ENCODE data around the gene RAB37.

RAB37 gene

GRCh38 chr17:74713171-74713755 is 23.8 kb upstream of the RAB37 start:
- Mint-ChIP-seq H3K27ac (no peak overlapping the region), H3K4me1 (ENCODE audit: low read depth) (peaks cover 9% of the 10 kb centered on the region), H3K27me3 (peaks cover 5% of the 10 kb centered on the region), H3K4me3 (no peak overlapping the region), H3K36me3 (ENCODE audit: low read depth) (no peaks in the 10 kb centered on the region), H3K9me3 (no peaks in the 10 kb centered on the region)

GRCh38 chr17:74715144-74715543 is 21.9 kb upstream of the RAB37 start:
- Mint-ChIP-seq H3K36me3 (ENCODE audit: low read depth) (no peaks in the 10 kb centered on the region), H3K4me1 (ENCODE audit: low read depth) (peaks cover 9% of the 10 kb centered on the region), H3K27me3 (peaks cover 5% of the 10 kb centered on the region), H3K9me3 (no peaks in the 10 kb centered on the region), H3K4me3 (no peak overlapping the region), H3K27ac (no peak overlapping the region)

- Mint-ChIP-seq H3K9me3 (no peaks in the 10 kb centered on the region), H3K4me1 (ENCODE audit: low read depth) (no peaks in the 10 kb centered on the region), H3K27me3 (no peaks in the 10 kb centered on the region), H3K27ac (no peak overlapping the region), H3K36me3 (ENCODE audit: low read depth) (no peaks in the 10 kb centered on the region), H3K4me3 (no peak overlapping the region)
Observed at GRCh38 chr17:74720506-74720905, 16.6 kb upstream of the RAB37 start.

- Mint-ChIP-seq H3K36me3 (ENCODE audit: low read depth) (no peaks in the 10 kb centered on the region), H3K27me3 (no peaks in the 10 kb centered on the region), H3K9me3 (no peaks in the 10 kb centered on the region), H3K27ac (no peak overlapping the region), H3K4me1 (ENCODE audit: low read depth) (no peaks in the 10 kb centered on the region), H3K4me3 (no peak overlapping the region)
Observed at GRCh38 chr17:74722782-74723181, 14.3 kb upstream of the RAB37 start.

GRCh38 chr17:74723891-74724290 is 13.2 kb upstream of the RAB37 start:
- no peaks in the 10 kb centered on the region for H3K27me3 Mint-ChIP-seq
- H3K9me3 Mint-ChIP-seq: no peaks in the 10 kb centered on the region
- no peaks in the 10 kb centered on the region for H3K36me3 Mint-ChIP-seq (ENCODE audit: low read depth)
- H3K4me1 Mint-ChIP-seq (ENCODE audit: low read depth): no peaks in the 10 kb centered on the region
- H3K4me3 Mint-ChIP-seq: no peak overlapping the region
- no peak overlapping the region for H3K27ac Mint-ChIP-seq

- Mint-ChIP-seq H3K4me1 (ENCODE audit: low read depth) (peaks cover 3% of the 10 kb centered on the region), H3K4me3 (no peak overlapping the region)
Observed at GRCh38 chr17:74725111-74725510, 11.9 kb upstream of the RAB37 start.

GRCh38 chr17:74728033-74728701 is 8.9 kb upstream of the RAB37 start:
- Mint-ChIP-seq H3K27me3 (no peaks in the 10 kb centered on the region), H3K4me1 (ENCODE audit: low read depth) (peaks cover 18% of the 10 kb centered on the region), H3K36me3 (ENCODE audit: low read depth) (no peaks in the 10 kb centered on the region), H3K27ac (no peak overlapping the region), H3K9me3 (no peaks in the 10 kb centered on the region), H3K4me3 (no peak overlapping the region)

More at GRCh38 chr17:74725111-74725510, 11.9 kb upstream of the RAB37 start:
- H3K27me3 Mint-ChIP-seq: no peaks in the 10 kb centered on the region
- H3K9me3 Mint-ChIP-seq: no peaks in the 10 kb centered on the region
- H3K27ac Mint-ChIP-seq: no peak overlapping the region
- no peaks in the 10 kb centered on the region for H3K36me3 Mint-ChIP-seq (ENCODE audit: low read depth)

GRCh38 chr17:74728702-74729075 is 8.4 kb upstream of the RAB37 start:
- no peak overlapping the region for H3K27ac Mint-ChIP-seq
- H3K36me3 Mint-ChIP-seq (ENCODE audit: low read depth): no peaks in the 10 kb centered on the region
- H3K4me3 Mint-ChIP-seq: no peak overlapping the region
- H3K4me1 Mint-ChIP-seq (ENCODE audit: low read depth): peaks cover 18% of the 10 kb centered on the region
- H3K27me3 Mint-ChIP-seq: no peaks in the 10 kb centered on the region
- H3K9me3 Mint-ChIP-seq: no peaks in the 10 kb centered on the region

- Mint-ChIP-seq H3K9me3 (no peaks in the 10 kb centered on the region), H3K36me3 (ENCODE audit: low read depth) (no peaks in the 10 kb centered on the region), H3K4me3 (no peak overlapping the region), H3K4me1 (ENCODE audit: low read depth) (peaks cover 18% of the 10 kb centered on the region), H3K27ac (no peak overlapping the region), H3K27me3 (no peaks in the 10 kb centered on the region)
Observed at GRCh38 chr17:74729368-74729767, 7.7 kb upstream of the RAB37 start.

GRCh38 chr17:74729866-74730265 is 7.2 kb upstream of the RAB37 start:
- no peaks in the 10 kb centered on the region for H3K9me3 Mint-ChIP-seq
- peaks cover 18% of the 10 kb centered on the region for H3K4me1 Mint-ChIP-seq (ENCODE audit: low read depth)
- H3K27me3 Mint-ChIP-seq: no peaks in the 10 kb centered on the region
- no peaks in the 10 kb centered on the region for H3K36me3 Mint-ChIP-seq (ENCODE audit: low read depth)
- H3K27ac Mint-ChIP-seq: no peak overlapping the region
- H3K4me3 Mint-ChIP-seq: no peak overlapping the region

GRCh38 chr17:74730491-74731346 is 6.3 kb upstream of the RAB37 start:
- no peaks in the 10 kb centered on the region for H3K36me3 Mint-ChIP-seq (ENCODE audit: low read depth)
- H3K9me3 Mint-ChIP-seq: no peaks in the 10 kb centered on the region
- peak overlapping the region; percentile 34 for H3K4me3 Mint-ChIP-seq
- no peak overlapping the region for H3K27ac Mint-ChIP-seq
- H3K27me3 Mint-ChIP-seq: no peaks in the 10 kb centered on the region
- peaks cover 18% of the 10 kb centered on the region for H3K4me1 Mint-ChIP-seq (ENCODE audit: low read depth)

GRCh38 chr17:74731347-74731605 is 5.8 kb upstream of the RAB37 start:
- no peak overlapping the region for H3K4me3 Mint-ChIP-seq
- peaks cover 20% of the 10 kb centered on the region for H3K4me1 Mint-ChIP-seq (ENCODE audit: low read depth)
- no peak overlapping the region for H3K27ac Mint-ChIP-seq
- H3K27me3 Mint-ChIP-seq: peaks cover 2% of the 10 kb centered on the region
- H3K36me3 Mint-ChIP-seq (ENCODE audit: low read depth): no peaks in the 10 kb centered on the region
- H3K9me3 Mint-ChIP-seq: no peaks in the 10 kb centered on the region

- H3K4me1 Mint-ChIP-seq (ENCODE audit: low read depth): peaks cover 24% of the 10 kb centered on the region
- H3K4me3 Mint-ChIP-seq: no peak overlapping the region
- peaks cover 5% of the 10 kb centered on the region for H3K27me3 Mint-ChIP-seq
- H3K9me3 Mint-ChIP-seq: no peaks in the 10 kb centered on the region
- no peaks in the 10 kb centered on the region for H3K36me3 Mint-ChIP-seq (ENCODE audit: low read depth)
- H3K27ac Mint-ChIP-seq: no peak overlapping the region
Observed at GRCh38 chr17:74732042-74732867, 4.8 kb upstream of the RAB37 start.

- Mint-ChIP-seq H3K27me3 (peaks cover 5% of the 10 kb centered on the region), H3K9me3 (no peaks in the 10 kb centered on the region), H3K36me3 (ENCODE audit: low read depth) (no peaks in the 10 kb centered on the region), H3K4me1 (ENCODE audit: low read depth) (peaks cover 37% of the 10 kb centered on the region), H3K4me3 (no peak overlapping the region), H3K27ac (no peak overlapping the region)
Observed at GRCh38 chr17:74733365-74734122, 3.5 kb upstream of the RAB37 start.
